GM21423 (cell line): ENCODE results near the gene RAPGEF6.
"Not testable (repeated sequence)": the region's sequence is repeated elsewhere in the genome, so short reads cannot be mapped to it uniquely, and the experiment has no call there.

Experiments used
- ATAC-seq: cut with Tn5 transposase; IDR thresholded peaks from one replicate; pipeline ENCODE4 v1.9.1; 2021; ENCODE audit warnings: mild to moderate bottlenecking, moderate library complexity; ENCODE audit not compliant: unreplicated experiment

Gene RAPGEF6

DNA sequence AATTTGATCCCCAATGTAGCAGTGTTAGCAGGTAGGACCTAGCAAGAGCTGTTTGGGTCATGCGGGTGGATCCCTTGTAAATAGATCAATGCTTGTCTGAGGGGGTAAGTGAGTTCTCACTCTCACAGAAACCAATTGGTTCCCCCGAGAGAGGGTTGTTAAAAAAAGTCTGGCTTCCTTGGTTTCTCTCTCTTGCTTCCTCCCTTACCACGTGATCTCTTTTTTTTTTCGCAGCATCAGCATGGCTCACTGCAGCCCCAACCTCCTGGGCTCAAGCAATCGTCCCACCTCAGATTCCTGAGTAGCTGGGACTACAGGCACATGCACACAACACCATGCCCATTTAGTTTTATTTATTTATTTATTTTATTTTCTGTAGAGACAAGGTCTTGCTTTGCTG is 26.4 kb downstream of the RAPGEF6 start:
- ATAC-seq, result no peak

DNA sequence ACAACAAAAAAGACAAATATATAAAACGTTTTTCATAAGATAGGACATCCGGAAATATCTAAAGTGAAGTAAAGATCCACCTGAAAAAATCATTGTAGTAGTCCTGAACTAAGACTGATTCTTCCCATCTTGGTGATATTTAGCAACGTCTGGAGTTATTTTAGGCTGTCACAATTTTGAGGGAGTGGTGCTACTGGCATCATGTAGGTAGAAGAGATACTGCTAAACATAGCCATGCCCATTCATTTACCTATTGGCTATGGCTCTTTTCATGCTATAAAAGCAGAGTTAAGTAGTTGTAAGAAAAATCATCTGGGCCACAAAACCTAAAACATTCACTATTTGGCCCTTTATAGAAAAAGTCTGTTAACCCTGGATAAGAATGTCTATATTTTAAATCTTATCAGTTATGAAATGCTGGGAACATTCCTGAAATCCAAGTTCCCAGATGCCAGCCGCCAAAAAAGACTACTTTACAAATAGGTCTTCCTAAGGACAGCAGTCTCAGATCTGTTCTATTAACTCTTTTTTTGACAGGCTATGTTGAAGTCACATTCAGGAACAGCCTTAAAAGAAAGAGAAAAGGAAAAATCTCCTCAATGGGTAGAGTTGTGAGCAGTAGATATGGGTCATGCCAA is 27.0 kb downstream of the RAPGEF6 start:
- ATAC-seq, result no peak

DNA sequence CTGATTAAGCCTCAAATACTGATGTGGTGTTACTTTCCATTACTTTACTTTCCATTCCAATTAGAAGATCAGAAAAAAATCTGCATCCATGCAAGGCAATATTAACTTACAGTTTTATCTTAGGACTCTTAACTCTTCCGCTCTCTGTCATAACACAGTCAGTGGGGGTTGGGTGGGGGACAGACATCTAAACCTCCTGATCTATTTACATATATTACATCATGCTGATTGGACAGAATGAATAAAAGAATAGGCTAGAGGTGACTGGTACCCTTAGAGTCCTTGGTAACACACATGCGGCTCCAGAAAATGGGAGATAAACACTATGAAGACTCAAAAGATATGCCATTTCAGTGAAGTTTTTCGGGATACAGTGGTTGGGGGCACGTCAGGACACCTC is 27.6 kb downstream of the RAPGEF6 start:
- no peak for ATAC-seq

DNA sequence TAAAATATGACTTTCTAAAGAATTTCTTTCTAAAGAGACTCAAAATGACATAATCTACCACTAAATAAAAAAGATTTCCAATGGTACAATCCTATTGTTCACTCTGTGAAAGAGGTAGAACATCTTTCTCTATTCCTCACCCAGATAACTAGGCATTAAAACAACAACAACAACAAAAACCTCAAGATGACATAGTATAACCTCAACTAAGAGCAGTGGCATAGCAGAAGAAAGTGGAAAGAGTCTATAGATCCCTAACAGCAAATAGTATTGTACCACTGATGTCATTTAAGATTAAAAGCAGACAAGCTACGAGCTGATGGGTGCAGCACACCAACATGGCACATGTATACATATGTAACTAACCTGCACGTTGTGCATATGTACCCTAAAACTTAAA is 29.9 kb downstream of the RAPGEF6 start:
- ATAC-seq, result no peak

DNA sequence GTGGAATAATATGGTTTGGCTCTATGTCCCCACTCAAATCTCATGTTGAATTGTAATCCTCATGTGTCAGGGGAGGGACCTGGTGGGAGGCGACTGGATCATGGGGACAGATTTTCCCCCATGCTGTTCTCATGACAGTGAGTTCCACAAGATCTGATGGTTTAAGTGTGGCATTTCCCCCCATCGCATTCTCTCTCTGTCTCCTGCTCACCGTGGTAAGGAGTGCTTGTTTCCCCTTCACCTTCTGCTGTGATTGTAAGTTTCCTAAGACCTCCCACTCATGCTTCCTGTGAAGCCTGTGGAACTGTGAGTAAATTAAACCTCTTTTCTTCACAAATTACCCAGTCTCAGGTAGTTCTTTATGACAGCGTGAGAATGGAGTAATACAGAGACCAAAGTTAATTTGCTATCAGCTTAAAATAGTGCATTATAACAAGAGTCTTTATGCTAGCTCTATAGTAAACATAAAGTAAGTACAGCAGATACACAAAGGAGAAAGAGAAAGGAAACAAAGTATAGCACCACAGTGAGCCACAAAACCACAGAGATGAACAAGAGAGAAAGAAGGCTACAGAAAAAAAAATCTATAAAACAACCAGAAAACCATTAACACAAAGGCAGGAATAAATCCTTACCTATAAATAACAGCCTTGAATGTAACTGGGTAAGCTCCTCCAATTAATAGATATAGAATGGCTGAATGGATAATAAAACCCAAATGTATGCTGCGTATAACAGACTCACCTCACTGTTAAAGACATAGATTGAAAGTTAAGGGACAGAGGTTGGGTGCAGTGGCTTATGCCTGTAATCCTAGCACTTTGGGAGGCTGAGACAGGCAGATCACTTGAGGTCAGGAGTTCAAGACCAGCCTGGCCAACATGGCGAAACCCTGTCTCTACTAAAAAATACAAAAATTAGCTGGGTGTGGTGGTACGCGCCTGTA is 39.7 kb downstream of the RAPGEF6 start:
- peak; percentile 71 for ATAC-seq

DNA sequence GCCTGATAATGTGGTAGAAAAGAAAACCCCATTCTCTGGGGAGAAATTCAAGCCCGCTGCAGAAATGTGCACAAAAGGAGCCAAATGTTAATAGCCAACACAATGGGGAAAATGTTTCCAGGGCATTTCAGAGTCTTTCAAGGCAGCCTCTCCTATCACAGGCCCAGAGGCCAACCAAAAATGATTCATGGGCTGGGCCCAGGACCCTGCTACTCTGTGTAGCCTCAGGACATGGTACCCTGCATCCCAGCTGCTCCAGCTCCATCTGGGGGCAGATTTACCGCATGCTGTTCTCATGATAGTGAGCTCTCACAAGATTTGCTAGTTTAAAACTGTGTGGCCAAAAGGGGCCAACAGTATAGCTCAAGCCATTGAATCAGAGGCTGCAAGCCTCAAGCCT is 41.1 kb downstream of the RAPGEF6 start:
- ATAC-seq, result no peak

DNA sequence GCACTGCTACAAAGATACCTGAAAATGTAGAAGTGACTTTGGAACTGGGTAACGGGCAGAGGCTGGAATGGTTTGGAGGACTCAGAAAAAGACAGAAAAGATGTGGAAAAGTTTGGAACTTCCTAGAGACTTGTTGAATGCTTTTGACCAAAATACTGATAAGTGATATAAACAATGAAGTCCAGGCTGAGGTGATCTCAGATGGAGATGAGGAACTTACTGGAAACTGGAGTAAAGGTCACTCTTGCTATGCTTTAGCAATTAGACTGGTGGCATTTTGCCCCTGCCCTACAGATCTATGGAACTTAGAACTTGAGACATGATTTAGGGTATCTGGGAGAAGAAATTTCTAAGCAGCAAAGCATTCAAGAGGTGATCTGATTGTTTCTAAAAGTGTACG is 41.6 kb downstream of the RAPGEF6 start:
- ATAC-seq, result not testable (repeated sequence)

DNA sequence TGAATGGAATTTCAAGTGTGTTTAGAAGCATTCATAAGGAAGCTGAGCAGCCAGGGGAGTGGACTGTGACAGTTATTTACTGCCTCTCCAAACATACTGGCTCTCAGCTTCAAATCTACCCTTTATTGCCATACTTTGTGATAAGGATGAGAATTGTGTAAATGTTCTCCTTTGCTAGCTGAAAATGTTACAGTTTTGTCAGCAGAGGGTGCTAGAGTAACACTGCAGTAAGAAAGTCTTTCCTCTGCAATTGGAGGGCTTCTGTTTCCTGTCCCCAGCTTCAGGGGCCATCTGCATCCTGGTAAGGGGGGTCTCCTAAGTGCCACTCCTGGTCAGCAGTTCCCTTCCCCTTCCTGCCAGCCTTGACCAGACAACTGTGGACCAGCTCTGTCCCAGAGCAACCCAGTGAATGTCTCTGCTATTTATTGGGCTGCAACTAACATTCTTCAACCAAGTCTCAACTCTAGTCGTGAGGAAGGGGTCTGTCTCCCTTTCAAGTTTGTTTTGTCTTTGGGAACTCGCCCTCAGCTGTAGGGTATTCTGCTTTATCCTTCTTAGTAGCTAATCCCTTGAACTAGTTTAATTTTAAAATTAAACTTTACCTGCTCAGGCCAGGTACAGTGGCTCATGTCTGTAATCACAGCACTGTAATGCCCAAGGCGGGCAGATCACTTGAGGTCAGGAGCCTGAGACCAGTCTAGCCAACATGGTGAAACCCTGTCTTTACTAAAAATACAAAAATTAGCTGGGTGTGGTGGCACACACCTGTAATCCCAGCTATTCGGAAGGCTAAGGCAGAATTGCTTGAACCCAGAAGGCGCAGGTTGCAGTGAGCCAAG is 45.3 kb downstream of the RAPGEF6 start:
- ATAC-seq, result peak; percentile 51

DNA sequence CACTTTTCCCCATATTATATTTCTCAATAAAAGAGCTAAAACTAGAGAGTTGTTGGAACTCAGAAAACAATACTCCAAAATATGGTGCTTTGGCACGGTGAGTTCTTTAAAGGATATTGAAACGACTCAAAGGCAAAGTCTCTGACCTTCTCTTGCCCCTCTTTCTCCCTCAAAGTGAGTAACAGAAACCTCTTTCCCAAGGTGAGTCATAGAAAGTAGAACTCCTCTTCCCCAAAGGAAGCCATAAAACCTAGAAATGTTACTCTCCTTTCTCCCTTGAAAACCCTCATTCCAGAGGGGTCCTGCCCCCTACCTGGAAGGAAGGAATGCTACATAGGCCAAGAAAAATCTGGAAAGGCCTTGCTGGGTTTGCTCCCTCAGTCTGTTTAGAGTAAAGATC is 47.5 kb downstream of the RAPGEF6 start:
- no peak for ATAC-seq

DNA sequence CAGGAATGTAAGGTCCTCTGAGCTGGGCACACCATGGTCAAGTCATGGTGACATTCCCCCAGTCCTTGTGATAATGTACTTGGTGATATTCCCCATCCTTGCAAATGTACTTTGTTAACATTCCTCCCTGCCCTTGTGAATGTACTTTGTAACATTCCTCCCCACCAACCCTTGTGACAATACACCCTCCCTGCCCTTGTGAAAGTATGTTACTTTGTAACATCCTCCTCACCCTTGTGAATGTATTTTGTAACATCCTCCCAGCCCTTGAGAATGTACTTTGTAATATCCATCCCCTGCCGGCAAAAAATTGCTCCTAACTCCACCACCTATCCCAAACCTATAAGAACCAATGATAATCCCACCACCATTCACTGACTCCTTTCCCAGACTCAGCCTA is 53.3 kb downstream of the RAPGEF6 start:
- ATAC-seq, result no peak

DNA sequence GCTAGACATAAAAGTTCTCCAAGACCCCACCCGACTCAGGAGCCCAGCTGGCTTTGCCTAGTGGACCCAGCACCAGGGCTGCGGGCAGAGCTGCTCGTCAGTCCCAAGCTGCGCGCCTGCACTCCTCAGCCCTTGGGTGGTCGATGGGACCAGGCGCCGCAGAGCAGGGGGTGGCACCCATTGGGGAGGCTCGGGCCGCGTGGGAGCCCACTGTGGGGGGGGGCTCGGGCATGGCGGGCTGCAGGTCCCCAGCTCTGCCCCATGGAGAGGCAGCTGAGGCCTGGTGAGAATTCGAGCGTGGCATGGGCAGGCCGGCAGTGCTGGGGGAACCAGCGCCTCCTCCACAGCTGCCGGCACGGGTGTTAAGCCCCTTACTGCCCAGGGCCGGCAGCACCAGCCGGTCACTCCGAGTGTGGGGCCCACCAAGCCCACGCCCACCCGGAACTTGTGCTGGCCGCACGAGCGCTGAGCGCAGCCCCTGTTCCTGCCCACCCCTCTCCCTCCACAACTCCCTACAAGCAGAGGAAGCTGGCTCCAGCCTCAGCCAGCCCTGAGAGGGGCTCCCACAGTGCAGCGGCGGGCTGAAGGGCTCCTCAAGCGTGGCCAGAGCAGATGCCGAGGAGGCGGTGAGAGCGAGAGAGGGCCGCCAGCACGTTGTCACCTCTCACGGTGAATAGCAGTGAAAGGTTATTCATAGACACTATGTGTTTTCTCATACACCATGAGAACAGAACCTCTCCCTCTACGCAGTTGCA is 54.9 kb downstream of the RAPGEF6 start:
- no peak for ATAC-seq

DNA sequence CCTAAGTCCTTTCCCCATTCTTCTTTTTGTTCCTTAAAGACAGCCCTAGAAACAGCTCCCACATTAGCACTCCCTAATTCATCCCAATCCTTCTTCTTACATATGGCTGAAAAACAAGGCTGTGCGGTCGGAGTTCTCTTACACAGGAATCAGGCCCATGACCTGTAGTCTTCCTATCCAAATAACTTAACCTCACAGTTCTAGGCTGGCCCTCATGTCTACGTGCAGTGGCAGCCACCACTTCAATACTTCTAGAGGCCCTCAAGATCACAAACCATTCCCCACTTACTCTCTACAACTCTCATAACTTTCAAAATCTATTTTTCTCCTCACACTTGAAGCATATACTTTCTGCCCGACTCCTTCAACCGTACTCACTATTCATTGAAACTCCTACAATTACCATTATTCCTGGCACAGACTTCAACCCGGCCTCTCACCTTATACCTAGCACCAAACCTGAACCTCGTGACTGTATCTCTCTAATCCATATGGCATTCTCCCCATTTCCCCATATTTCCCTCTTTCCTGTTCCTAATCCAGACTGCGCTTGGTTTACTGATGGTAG is 59.3 kb downstream of the RAPGEF6 start:
- ATAC-seq, result no peak

DNA sequence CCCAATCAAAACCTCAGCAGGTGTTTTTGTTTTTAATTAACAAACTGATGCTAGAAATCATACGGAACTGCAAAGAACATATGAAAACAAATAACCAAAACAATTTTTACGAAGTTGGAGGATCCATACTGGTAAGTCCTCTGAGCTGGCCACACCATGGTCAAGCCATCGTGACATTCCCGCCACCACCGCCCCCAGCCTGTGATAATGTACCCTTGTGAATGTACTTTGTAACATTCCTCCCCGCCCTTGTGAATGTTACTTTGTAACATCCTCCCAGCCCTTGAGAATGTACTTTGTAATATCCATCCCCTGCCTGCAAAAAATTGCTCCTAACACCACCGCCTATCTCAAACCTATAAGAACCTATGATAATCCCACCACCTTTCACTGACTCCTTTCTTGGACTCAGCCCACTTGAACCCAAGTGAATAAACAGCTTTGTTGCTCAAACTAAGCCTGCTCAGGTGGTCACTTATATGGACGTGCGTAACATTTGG is 63.3 kb downstream of the RAPGEF6 start:
- ATAC-seq, result no peak

DNA sequence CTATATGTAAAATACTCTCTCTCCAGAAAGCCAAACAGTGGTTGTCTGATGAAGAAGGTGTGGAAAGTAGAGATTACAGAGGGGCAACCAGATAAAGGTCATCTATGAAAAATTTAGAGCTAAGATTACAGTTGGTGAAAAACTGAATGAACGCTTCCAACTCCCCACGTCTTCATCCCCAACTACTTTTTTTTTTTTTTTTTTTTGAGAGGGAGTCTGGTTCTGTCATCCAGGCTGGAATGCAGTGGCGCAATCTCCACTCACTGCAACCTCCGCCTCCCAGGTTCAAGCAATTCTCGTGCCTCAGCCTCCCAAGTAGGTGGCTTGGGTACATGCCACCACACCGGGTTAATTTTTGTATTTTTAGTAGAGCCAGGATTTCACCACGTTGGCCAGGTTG is 64.3 kb downstream of the RAPGEF6 start:
- no peak for ATAC-seq

DNA sequence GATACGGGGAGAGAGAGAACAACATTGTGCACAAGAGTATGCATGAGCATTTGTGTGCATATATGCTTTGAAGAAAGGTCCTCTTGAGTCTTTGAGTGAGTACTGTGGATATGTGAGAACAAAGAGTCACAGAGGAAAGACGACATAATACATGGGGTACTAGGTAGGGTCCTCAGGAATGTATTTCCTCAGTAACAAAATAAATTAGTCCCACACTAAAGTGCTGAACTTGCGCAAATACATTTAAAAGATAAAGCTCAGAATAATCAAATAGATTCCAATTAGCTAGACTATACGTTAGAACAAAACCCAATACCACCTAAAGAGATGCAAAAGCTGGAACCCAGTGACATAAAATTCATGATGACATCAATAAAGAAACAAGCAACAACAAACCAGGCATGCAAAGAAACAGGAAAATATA is 70.8 kb downstream of the RAPGEF6 start:
- no peak for ATAC-seq

DNA sequence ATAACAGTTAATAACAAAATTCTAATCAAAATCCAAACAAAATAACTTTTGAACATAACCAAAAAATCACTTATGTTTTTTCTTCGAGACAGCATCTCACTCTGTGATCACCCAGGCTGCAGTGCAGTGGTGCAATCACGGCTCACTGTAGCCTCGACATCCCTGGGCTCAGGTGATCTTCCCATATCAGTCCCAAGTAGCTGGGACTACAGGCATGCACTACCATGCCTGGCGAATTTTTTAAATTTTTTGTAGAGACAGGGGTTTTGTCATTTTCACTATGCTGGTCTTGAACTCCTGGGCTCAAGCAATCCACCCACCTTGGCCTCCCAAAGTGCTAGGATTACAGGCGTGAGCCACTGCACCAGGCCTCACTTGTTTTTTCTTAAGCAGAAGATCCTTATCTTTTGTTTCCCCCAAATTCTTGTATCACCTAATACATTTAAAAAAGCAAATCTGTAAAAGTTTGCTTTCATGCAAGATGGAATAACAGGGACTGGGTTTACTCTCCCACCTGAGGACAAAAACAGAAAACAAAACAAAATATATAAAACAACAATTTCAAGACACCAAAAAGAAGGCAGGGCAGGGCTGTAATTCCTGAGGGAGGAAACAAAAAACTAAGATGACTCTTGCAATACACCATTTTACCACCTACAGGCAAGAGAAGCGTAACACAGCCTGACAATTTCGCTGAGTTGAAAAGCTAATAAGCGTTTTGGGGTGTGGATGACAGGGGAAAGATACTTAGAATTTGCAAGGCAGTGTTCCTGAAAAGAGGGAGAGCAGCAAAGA is 71.4 kb downstream of the RAPGEF6 start:
- ATAC-seq, result no peak

DNA sequence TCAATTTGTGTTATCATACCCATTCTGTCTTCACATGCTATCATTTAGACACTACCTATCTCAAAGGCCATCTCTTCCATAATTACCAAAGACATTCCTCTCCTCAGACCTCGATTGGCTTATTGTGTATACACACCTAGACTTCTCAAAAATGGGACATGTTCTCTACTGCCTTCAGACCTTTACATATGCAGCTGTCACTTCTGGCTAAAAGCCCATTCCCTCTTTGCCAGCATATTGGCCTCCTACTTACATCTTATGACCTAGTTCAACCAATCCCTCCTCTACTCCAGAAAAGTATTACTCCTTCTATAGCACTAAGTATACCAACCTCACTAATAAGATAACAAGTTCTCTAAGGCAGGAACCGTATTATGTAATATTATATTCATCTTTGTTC is 84.4 kb downstream of the RAPGEF6 start:
- ATAC-seq, result no peak

DNA sequence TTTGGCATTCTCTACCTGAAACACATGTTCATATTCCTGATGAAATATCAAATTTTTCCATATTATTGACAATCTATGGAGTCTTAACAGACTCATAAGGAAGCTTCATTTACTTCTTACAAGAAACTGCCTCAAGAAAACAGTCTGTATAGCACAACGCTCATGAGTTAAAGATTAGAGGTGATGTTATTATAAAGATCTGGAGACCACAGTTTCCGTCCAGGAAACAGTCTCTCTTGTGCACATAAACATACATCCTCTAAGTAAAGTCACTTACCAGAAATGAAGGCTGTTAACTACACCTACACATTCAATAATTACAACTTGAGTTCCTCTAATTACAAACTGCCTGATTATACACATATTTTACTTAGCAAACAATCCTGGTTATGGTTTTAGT is 86.9 kb downstream of the RAPGEF6 start:
- ATAC-seq, result no peak

DNA sequence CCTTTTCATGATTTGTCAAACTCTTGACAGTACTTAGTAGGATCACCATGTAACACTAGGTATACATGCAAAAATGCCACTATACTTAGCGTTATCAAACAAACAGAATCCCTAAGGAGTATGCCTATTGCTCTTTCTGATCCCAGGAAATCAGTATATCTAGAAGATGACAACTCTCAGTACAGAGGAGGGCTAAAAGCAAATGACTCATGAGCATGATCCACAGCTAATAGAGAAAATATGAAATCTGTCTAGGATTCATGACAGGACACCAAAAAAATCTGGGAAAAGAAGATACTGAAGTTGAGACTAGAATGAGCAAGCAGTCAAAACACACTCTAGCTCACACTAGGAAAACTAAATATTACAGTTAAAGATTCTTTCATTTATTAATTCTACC is 89.2 kb downstream of the RAPGEF6 start:
- no peak for ATAC-seq
